Gastrocnemius medialis (tissue), 4 donors: Measurements from ENCODE around the gene PTPN20. TPM values are rescaled to one million over a fixed set of nuclear protein-coding genes. Genes with fewer than 3 reads are reported as not detected.
A peak's percentile ranks its signal among the peaks of the same experiment; 100 is the strongest.
"Not testable (repeated sequence)": the region's sequence is repeated elsewhere in the genome, so short reads cannot be mapped to it uniquely, and the experiment has no call there.

Experiments
- ATAC-seq, 2 donors: fragments of 150-250 bp; one replicate each; pipeline ENCODE4 v1.9.1; 2016
- DNase-seq, 2 donors: peaks; one replicate each; pipeline ENCODE4 v3.0.0-alpha.2; 2019
- H3K27ac ChIP-seq, 4 donors: fragments of 200-600 bp; sonication (generic); 1 replicate in 1 of 4; 2 replicates in 3 of 4; pipeline ENCODE4 v1.5.1; 2016 to 2018; ENCODE audit warnings: mild to moderate bottlenecking in 2 of 4, moderate library complexity in 1 of 4
- H3K27me3 ChIP-seq, 3 donors: fragments of 200-600 bp; sonication (generic) in 2 of 3; 1 replicate in 1 of 3; 2 replicates in 2 of 3; pipeline versions ENCODE4 v1.5.1 to v1.6.0; 2016 to 2019; ENCODE audit warnings: mild to moderate bottlenecking in 1 of 3, moderate library complexity in 1 of 3
- H3K36me3 ChIP-seq, 2 donors: fragments of 200-600 bp; sonication (generic) in 1 of 2; one replicate each; pipeline ENCODE4 v1.5.1; 2017 to 2018
- H3K4me1 ChIP-seq, 2 donors: fragments of 200-600 bp; sonication (generic) in 1 of 2; one replicate each; pipeline ENCODE4 v1.5.1; 2016 to 2017; ENCODE audit warnings: mild to moderate bottlenecking in 2 of 2
- H3K4me3 ChIP-seq, 4 donors: fragments of 200-600 bp; sonication (generic) in 3 of 4; 1 replicate in 1 of 4; 2 replicates in 3 of 4; pipeline ENCODE4 v1.5.1; 2016 to 2019; ENCODE audit warnings: mild to moderate bottlenecking in 2 of 4
- H3K9me3 ChIP-seq, 3 donors: fragments of 200-600 bp; sonication (generic) in 2 of 3; 1 replicate in 1 of 3; 2 replicates in 2 of 3; pipeline ENCODE4 v1.5.1; 2016 to 2019
- POLR2A ChIP-seq, 2 donors: fragments of 450-650 bp; IDR thresholded peaks; one replicate each; pipeline ENCODE4 v1.6.1; 2017; ENCODE audit warnings: antibody characterized with exemption in 2 of 2, mild to moderate bottlenecking in 2 of 2, moderate library complexity in 2 of 2
- in situ Hi-C, 4 donors: fragments of 200-750 bp; cut with MboI; loops; one replicate each; pipeline versions ENCODE4 v1.15.0 to v1.8.0; 2017; ENCODE audit warnings: low sequenced_read_pairs in 4 of 4
- intact Hi-C: fragments of 100-400 bp; cut with DNase I; formaldehyde crosslinking; loops from one replicate; pipeline ENCODE4 v1.15.1; 2023; ENCODE audit warnings: low total_unique reads
- total RNA-seq, 4 donors: library from RNA; depleted of rRNA; stranded (reverse); fragments of >200 nt; gene quantifications; one replicate each; pipeline versions ENCODE4 v1.1.0 to v1.2.3, GENCODE V29; 2016
- TF ChIP-seq, protein P1 (sequence below), 5 experiments: fragments of 450-650 bp in 3 of 5; fragments of 200-600 bp in 2 of 5; sonication (generic) in 2 of 5; IDR thresholded peaks in 4 of 5; conservative IDR thresholded peaks in 1 of 5; 1 replicate in 4 of 5; 2 replicates in 1 of 5; pipeline ENCODE4 v1.5.1; 2016 to 2019; ENCODE audit warnings: antibody characterized with exemption in 5 of 5, mild to moderate bottlenecking in 3 of 5, moderate library complexity in 3 of 5

PTPN20 gene
- total RNA-seq, 4 donors from 2014 or later, result 0.84 to 6.1 (median 5.1) TPM

DNA sequence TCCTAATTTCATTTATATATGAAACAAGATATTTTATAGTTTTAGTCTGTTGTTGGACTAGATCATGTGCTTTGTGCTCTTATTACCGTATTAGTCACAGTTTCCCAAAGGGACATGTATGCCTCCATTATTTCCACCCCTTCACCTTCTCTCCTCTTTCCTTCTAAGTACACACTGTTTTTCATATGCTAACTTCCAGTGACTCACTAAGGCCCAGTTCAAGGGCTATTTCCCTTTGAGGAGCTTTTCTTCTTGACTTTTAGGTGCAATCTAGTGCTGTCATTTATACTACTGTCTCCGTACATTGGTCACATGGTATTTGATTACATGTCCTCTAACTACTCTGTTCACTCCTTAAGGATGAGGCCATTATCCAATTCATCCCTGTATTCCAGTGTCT, 55.8 kb downstream of the PTPN20 start:
- H3K36me3 ChIP-seq, ATAC-seq, intact Hi-C loops: not testable (repeated sequence)

DNA sequence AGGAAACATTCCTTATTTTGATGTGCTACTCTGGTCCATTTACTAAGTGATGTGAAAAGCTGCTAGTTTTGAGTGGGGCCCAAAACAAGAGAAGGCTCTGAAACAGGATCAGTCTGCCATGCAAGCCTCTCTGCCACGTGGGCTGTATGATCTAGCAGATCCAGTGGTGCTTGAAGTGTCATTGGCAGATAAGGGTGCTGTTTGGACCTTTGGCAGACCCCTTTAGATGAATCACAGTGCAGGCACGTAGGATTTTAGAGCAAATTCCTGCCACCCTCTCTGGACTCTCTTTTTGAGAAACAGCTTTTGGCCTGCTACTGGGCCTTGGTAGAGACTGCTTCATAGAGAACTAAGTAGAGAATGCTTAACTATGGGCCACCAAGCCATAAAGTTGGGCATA, 69.0 kb downstream of the PTPN20 start:
- intact Hi-C loops, H3K27me3 ChIP-seq, H3K9me3 ChIP-seq, H3K4me1 ChIP-seq, DNase-seq, ATAC-seq, H3K4me3 ChIP-seq, H3K36me3 ChIP-seq, in situ Hi-C loops, H3K27ac ChIP-seq: not testable (repeated sequence)

More for the DNA sequence above, 55.8 kb downstream of the PTPN20 start:
- H3K9me3 ChIP-seq, H3K4me1 ChIP-seq, H3K27me3 ChIP-seq, DNase-seq, H3K4me3 ChIP-seq, in situ Hi-C loops, H3K27ac ChIP-seq: not testable (repeated sequence)

GRCh38 chr10:46987233-46987924, 76.2 kb downstream of the PTPN20 start:
- intact Hi-C loops, H3K36me3 ChIP-seq, H3K27me3 ChIP-seq, in situ Hi-C loops, H3K4me3 ChIP-seq, H3K27ac ChIP-seq, DNase-seq, H3K4me1 ChIP-seq, H3K9me3 ChIP-seq: not testable (repeated sequence)
- peak; percentile 58 to 76 for ATAC-seq

DNA sequence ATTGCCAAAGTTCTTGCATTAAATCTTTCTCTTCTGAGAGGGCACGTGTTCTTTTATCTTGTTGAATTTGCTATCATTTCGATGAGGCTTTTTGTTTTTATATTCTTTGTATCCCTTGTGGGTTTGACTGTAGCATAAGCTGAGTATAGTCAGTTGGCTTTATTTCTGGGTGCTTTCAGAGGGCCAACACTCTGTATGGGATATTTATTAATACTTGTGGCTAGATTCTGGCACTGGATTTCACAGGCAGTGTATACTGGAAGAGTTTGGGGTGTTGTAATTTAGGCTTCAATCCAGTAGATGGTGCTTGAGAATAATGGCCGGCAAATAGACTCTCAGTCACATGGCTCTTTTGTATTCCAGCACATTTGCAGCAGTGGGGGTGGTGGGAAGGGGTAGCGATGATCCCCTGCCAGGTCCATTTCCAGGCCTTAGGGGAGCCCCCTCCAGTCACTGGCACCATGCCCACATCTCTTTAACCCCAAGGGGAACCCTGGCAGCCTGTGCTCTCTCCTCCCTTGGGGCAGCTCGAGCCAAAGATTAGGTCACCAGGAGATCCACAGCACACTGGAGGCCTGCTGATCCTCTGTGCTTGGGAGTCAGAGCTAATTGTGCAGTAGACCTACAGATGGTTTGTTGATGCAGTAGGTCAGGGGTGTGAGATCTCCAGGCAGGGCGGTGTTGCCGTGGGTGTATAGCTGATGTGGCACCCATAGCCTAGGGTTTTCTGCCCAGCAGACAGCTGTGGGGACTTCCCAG, 81.8 kb downstream of the PTPN20 start:
- no peak for TF ChIP-seq POLR2A (IDR thresholded peaks at IDR 0.05)
- TF ChIP-seq, protein P1, sequence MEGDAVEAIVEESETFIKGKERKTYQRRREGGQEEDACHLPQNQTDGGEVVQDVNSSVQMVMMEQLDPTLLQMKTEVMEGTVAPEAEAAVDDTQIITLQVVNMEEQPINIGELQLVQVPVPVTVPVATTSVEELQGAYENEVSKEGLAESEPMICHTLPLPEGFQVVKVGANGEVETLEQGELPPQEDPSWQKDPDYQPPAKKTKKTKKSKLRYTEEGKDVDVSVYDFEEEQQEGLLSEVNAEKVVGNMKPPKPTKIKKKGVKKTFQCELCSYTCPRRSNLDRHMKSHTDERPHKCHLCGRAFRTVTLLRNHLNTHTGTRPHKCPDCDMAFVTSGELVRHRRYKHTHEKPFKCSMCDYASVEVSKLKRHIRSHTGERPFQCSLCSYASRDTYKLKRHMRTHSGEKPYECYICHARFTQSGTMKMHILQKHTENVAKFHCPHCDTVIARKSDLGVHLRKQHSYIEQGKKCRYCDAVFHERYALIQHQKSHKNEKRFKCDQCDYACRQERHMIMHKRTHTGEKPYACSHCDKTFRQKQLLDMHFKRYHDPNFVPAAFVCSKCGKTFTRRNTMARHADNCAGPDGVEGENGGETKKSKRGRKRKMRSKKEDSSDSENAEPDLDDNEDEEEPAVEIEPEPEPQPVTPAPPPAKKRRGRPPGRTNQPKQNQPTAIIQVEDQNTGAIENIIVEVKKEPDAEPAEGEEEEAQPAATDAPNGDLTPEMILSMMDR (IDR thresholded peaks at IDR 0.05 in 4 of 5, conservative IDR thresholded peaks at IDR 0.05 in 1 of 5), result peak in 1 of 5 experiments; percentile 10
- peak; percentile 66 to 80 for ATAC-seq
- intact Hi-C loops, result loop anchor here (5.0 kb wide), 1 partner anchor 34 kb away; no protein-coding TSS in a partner anchor
- DNase-seq, result peak in 1 of 2 donors; percentile 31
- Histone ChIP-seq H3K27me3 (no peaks in the 10 kb centered on the region), H3K9me3 (no peaks in the 10 kb centered on the region), H3K4me1 (no peaks in the 10 kb centered on the region), H3K36me3 (no peaks in the 10 kb centered on the region), H3K27ac (peak overlapping the region; percentile 10 to 66 (median 36)), H3K4me3 (no peak overlapping the region)
- in situ Hi-C loops, result no loop called here

GRCh38 chr10:46995234-46995633, 84.0 kb downstream of the PTPN20 start:
- H3K27me3 ChIP-seq, result no peaks in the 10 kb centered on the region
- H3K4me1 ChIP-seq, result no peaks in the 10 kb centered on the region
- H3K36me3 ChIP-seq, result no peaks in the 10 kb centered on the region
- no peaks in the 10 kb centered on the region for H3K9me3 ChIP-seq
- no peak for TF ChIP-seq POLR2A (IDR thresholded peaks at IDR 0.05)
- TF ChIP-seq, protein P1 (IDR thresholded peaks at IDR 0.05 in 4 of 5, conservative IDR thresholded peaks at IDR 0.05 in 1 of 5), result no peak
- intact Hi-C loops (no loop called here), in situ Hi-C loops (no loop called here)
- ATAC-seq (no peak), DNase-seq (no peak)
- no peak overlapping the region for H3K27ac ChIP-seq
- H3K4me3 ChIP-seq, result no peak overlapping the region

DNA sequence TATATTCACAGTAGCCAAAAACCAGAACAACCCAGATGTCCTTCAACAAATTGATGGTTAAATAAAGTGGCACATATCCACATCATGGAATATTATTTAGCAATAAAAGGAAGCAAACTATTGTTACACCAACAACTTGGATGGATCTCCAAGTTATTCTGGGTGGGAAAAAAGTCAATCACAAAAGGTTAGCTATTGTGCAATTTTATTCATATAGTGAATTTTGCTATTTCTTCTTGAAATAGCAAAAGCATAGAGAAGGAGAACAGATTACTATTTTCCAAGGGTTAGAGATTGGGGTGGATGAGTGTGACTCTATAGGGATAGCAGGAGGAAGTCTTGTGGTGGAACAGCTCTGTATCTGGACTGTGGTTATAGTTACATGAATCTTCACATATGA, 87.0 kb downstream of the PTPN20 start:
- Histone ChIP-seq H3K27ac (no peak overlapping the region), H3K9me3 (no peaks in the 10 kb centered on the region), H3K4me1 (no peaks in the 10 kb centered on the region), H3K27me3 (no peaks in the 10 kb centered on the region), H3K4me3 (no peak overlapping the region), H3K36me3 (no peaks in the 10 kb centered on the region)
- no peak for TF ChIP-seq POLR2A (IDR thresholded peaks at IDR 0.05)
- TF ChIP-seq, protein P1 (IDR thresholded peaks at IDR 0.05 in 4 of 5, conservative IDR thresholded peaks at IDR 0.05 in 1 of 5), result no peak
- in situ Hi-C loops, result no loop called here
- no peak for DNase-seq
- intact Hi-C loops, result no loop called here
- no peak for ATAC-seq
